ENCODE measurements around the gene TNIP1.

TNIP1 gene

DNA sequence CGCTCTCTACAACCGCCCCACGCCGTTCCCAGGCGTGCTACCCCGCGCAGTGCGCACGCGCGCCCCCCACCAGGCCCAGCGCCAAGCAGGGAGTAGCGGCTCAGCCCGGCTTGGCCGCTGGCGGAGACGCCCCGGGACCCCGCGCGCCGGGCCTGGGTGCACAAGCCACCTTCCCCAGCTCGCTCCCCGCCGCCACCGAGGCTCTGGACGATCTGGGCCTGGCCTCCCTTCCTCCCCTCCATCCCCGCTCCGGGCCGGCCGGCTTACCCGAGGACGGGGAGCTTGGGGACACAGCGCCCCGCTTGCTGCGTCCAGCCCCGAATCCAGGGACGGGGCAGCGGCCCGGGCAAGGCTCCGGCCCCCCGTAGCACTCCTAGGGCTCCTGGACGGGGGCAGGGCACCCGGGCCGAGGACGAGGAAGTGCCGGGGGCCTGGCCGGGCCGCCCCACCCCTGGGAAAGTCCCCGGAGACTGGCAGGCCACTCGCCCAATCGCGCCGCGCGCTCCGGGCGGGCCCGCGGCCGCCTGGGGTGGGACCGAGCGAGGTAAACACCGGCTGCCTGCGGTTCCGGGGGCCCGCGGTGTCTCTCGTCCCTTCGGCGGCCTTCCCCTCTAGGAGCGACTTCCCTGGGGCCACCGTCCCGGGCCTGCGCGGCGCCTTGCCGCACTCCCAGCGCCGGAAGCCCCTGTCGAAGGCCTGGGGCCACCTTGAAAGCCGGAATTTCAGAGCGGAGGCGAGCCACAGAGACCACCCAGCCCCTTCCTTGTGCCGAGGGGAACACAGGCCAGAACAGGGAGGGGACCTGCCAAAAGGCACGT is at the start of gene TNIP1:
Gene TNIP1, minus strand, starts transcription at position 422 of the 818 bp plus-strand sequence. CDS start 15,939 bp downstream, outside the sequence.
- DNase-seq = peak; percentile 76

GRCh38 chr5:151130235-151130921 is 49.5 kb upstream of the TNIP1 start:
- no peak for DNase-seq

GRCh38 chr5:151128817-151129216 is 48.0 kb upstream of the TNIP1 start:
- DNase-seq = no peak

GRCh38 chr5:151127926-151128325 is 47.1 kb upstream of the TNIP1 start:
- no peak for DNase-seq

- peak; percentile 54 for DNase-seq
Measured at GRCh38 chr5:151126199-151126645, 45.4 kb upstream of the TNIP1 start.

DNA sequence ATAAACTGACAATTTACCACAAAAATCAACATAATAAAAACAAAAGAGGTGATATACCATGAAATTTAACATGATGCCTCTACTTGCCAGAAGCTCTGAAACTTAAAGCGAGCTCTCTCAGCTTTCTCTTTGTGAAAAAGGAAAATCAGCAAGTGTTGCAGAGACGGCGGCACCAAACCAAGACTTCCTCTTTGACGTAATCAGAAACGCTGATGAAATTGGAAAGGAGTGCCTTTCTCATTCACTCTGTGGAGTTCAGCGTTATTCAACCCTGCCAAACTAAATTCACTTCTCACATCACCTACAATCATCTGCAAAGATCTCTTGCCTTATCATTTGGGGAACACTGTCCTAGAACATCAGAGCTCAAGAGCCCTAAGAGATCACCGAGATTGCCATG is 44.6 kb upstream of the TNIP1 start:
- no peak for DNase-seq

GRCh38 chr5:151123897-151124751 is 43.3 kb upstream of the TNIP1 start:
- DNase-seq = peak; percentile 53

GRCh38 chr5:151122828-151123227 is 42.0 kb upstream of the TNIP1 start:
- no peak for DNase-seq

GRCh38 chr5:151121665-151122064 is 40.8 kb upstream of the TNIP1 start:
- DNase-seq = no peak

GRCh38 chr5:151121095-151121494 is 40.3 kb upstream of the TNIP1 start:
- DNase-seq = no peak

GRCh38 chr5:151118913-151119575 is 38.2 kb upstream of the TNIP1 start:
- no peak for DNase-seq

GRCh38 chr5:151115272-151115905 is 34.6 kb upstream of the TNIP1 start:
- peak; percentile 31 for DNase-seq

- no peak for DNase-seq
Measured at GRCh38 chr5:151113651-151114050, 32.8 kb upstream of the TNIP1 start.

GRCh38 chr5:151110992-151111391 is 30.2 kb upstream of the TNIP1 start:
- DNase-seq = no peak

DNA sequence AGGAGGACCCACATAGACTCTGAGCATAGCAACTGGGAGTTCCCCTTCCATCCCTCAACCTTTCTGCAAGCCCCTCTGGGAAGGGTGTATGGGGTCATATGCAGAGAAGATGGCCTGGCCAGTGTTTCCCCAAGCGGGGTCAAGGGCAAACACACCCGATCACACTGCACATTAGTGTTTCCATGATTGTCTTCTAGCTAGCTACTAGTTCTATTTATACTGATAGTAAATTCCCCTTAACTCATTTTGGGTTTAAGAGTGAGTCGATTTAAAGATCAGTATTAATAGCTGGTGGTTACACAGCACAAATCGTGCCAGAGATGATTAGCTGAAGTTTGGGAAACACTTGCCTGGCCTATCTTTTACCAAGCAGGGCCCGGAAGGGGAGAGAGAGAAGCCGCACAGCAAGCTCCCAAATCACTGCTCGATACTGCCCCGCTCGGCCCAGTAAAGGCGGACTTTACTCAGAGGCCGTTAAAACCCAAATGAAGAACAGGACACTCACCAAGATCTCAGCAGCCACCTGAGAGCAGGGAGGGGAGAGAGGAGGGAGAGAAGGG is 29.4 kb upstream of the TNIP1 start:
- no peak for DNase-seq

GRCh38 chr5:151108566-151108965 is 27.7 kb upstream of the TNIP1 start:
- no peak for DNase-seq

DNA sequence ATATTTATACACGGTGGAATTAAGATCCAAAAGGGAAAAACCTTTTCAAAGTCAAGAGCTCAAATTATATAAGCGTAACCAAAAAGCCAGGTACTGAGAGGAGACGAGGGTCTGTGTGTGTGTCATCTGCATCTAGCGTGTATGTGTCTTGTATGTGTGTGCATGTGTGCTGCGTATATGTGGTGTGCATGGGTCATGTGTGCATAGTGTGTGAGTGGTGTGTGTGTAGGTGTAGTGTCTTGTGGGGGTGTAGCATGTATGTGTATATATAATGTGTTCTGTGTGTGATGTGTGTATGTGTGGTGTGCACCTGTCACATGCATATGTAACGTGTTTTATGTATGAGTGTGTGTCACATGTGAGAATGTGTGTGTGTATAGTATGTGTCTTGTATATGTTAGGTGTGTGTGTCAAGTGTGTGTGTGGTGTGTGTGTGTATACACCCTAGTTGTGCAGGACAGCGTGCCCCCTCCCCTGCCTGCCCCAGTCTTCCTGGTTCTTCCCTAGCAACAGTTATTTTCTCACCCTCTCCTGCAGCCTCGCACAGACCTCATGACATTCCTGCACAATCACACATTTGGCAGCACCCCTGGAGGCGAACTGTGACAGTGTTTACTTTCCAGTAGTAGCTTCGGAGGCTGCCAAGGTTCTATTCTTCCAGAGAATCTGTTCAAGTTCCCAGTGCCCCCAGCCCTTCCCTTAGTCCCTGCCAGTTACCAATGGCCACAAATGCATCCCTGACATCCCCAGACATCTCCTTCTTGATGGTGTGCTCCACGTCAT is 27.1 kb upstream of the TNIP1 start:
- DNase-seq = no peak

- no peak for DNase-seq
Measured at GRCh38 chr5:151107084-151107483, 26.2 kb upstream of the TNIP1 start.

- no peak for DNase-seq
Measured at GRCh38 chr5:151106509-151106908, 25.7 kb upstream of the TNIP1 start.

DNA sequence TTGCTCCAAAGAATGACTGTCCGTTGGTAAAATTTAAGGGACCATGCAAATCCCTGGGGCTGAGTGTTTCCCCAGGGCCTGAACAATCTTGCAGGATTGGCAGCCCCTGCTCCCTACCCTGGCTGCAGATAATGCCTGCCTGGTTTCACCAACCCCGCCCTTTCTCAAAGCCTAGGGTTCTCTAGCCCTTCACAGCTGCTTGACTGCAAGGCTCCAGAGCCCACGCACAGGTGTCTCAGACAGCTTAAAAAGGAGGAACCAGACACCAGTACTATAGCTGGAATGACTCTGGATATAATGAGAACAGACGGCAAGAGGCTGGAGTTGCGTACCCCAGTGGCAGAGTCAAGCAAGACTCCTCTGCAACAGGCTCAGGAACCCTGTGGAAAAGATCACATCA is 25.2 kb upstream of the TNIP1 start:
- no peak for DNase-seq

DNA sequence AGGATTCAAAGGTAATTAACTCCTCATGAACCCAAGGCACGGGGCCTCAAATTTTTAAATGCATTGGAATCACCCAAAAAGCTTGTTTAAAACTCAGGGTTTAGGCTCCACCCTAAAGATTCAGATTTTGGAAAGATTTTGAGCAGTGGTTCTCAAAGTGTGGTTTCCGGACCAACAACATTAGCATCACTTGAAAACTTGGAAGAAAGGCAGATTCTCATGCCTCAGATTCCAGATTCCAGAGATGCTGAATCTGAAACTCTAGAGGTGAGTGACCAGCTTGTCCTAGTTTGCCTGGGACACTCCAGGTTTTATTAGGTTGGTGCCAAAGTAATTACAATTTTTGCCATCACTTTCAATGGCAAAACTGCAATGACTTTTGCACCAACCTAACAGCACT is 24.7 kb upstream of the TNIP1 start:
- no peak for DNase-seq

All from NCI-H146 (cell line).